GM18870 (cell line): ENCODE data around the gene NRP2.
A peak's percentile ranks its signal among the peaks of the same experiment; 100 is the strongest.

Source experiments
- ATAC-seq: cut with Tn5 transposase; IDR thresholded peaks from one replicate; pipeline ENCODE4 v1.9.1; 2021; ENCODE audit warnings: moderate library complexity; ENCODE audit not compliant: unreplicated experiment

The NRP2 gene

GRCh38 chr2:205800224-205800623 lies 117.9 kb downstream of the NRP2 start:
- no peak for ATAC-seq

- no peak for ATAC-seq
Observed at GRCh38 chr2:205800773-205801172, 118.5 kb downstream of the NRP2 start.

- ATAC-seq = no peak
Observed at GRCh38 chr2:205802065-205802464, 119.8 kb downstream of the NRP2 start.

- no peak for ATAC-seq
Observed at GRCh38 chr2:205802941-205803340, 120.6 kb downstream of the NRP2 start.

GRCh38 chr2:205803500-205803899 lies 121.2 kb downstream of the NRP2 start:
- ATAC-seq = no peak

- no peak for ATAC-seq
Observed at GRCh38 chr2:205805136-205805535, 122.8 kb downstream of the NRP2 start.

- ATAC-seq = no peak
Observed at GRCh38 chr2:205806143-205806905, 124.0 kb downstream of the NRP2 start.

GRCh38 chr2:205807229-205807628 lies 124.9 kb downstream of the NRP2 start:
- ATAC-seq = no peak

- no peak for ATAC-seq
Observed at GRCh38 chr2:205807758-205808157, 125.5 kb downstream of the NRP2 start.

GRCh38 chr2:205808486-205809121 lies 126.3 kb downstream of the NRP2 start:
- no peak for ATAC-seq

- ATAC-seq = no peak
Observed at GRCh38 chr2:205811387-205811786, 129.1 kb downstream of the NRP2 start.

GRCh38 chr2:205814039-205814364 lies 131.7 kb downstream of the NRP2 start:
- ATAC-seq = peak; percentile 38

- ATAC-seq = no peak
Observed at GRCh38 chr2:205815673-205816072, 133.4 kb downstream of the NRP2 start.

- ATAC-seq = no peak
Observed at GRCh38 chr2:205816268-205816667, 134.0 kb downstream of the NRP2 start.

- no peak for ATAC-seq
Observed at GRCh38 chr2:205822579-205822978, 140.3 kb downstream of the NRP2 start.

- no peak for ATAC-seq
Observed at GRCh38 chr2:205827809-205828365, 145.6 kb downstream of the NRP2 start.

GRCh38 chr2:205833864-205834263 lies 151.6 kb downstream of the NRP2 start:
- no peak for ATAC-seq

- no peak for ATAC-seq
Observed at GRCh38 chr2:205834796-205835195, 152.5 kb downstream of the NRP2 start.

GRCh38 chr2:205835251-205835791 lies 153.0 kb downstream of the NRP2 start:
- no peak for ATAC-seq

- ATAC-seq = no peak
Observed at GRCh38 chr2:205835923-205836322, 153.6 kb downstream of the NRP2 start.

- no peak for ATAC-seq
Observed at GRCh38 chr2:205836477-205837221, 154.3 kb downstream of the NRP2 start.
